Ovary (tissue), 9 donors: Measurements from ENCODE around the gene TMEM63B. TPM values are rescaled to one million over a fixed set of nuclear protein-coding genes. Genes with fewer than 3 reads are reported as not detected.

Source experiments
- DNase-seq, 5 donors: peaks; one replicate each; pipeline ENCODE4 v3.0.0-alpha.2; 2019 to 2020
- H3K27ac ChIP-seq, 2 donors: fragments of 200-600 bp; one replicate each; pipeline versions ENCODE4 v1.5.1 to v1.8.0; 2019 to 2022
- H3K27me3 ChIP-seq: fragments of 200-600 bp; one replicate; pipeline ENCODE4 v1.8.0; 2022
- H3K36me3 ChIP-seq: fragments of 200-600 bp; sonication (generic); one replicate; pipeline ENCODE4 v1.5.1; 2019
- H3K4me1 ChIP-seq: one replicate; pipeline ENCODE4 v1.8.1; 2013; ENCODE audit warnings: mild to moderate bottlenecking, moderate library complexity; ENCODE audit not compliant: insufficient read depth
- H3K4me3 ChIP-seq: fragments of 200-600 bp; sonication (generic); one replicate; pipeline ENCODE4 v1.5.1; 2017
- H3K9me3 ChIP-seq, 2 donors: fragments of 200-600 bp in 1 of 2; sonication (generic) in 1 of 2; one replicate each; pipeline versions ENCODE4 v1.5.1 to v1.8.1; 2013 to 2019; ENCODE audit warnings: mild to moderate bottlenecking in 1 of 2, moderate library complexity in 1 of 2
- CTCF ChIP-seq, 3 donors: fragments of 450-650 bp in 2 of 3; fragments of 200-600 bp in 1 of 3; IDR thresholded peaks; one replicate each; pipeline versions ENCODE4 v1.5.1 to v1.8.0; 2016 to 2022; ENCODE audit warnings: antibody characterized with exemption in 3 of 3, mild to moderate bottlenecking in 1 of 3
- EP300 ChIP-seq: sonication (generic); formaldehyde crosslinking; IDR thresholded peaks from one replicate; pipeline ENCODE4 v1.6.1; 2017; ENCODE audit warnings: antibody characterized with exemption
- POLR2A ChIP-seq: fragments of 450-650 bp; IDR thresholded peaks from one replicate; pipeline ENCODE4 v1.6.1; 2017; ENCODE audit warnings: antibody characterized with exemption, mild to moderate bottlenecking, moderate library complexity
- WGBS, 3 donors: extraction: QIAGEN DNeasy Blood & Tissue Kit in 1 of 3; methylation state at CpG; one replicate each; pipeline versions ENCODE4 v1.1.5 to v1.1.7; 2013 to 2017; 5-methylcytosine and 5-hydroxymethylcytosine counted together
- intact Hi-C, 4 donors: fragments of 100-400 bp; cut with DNase I; formaldehyde crosslinking; loops; one replicate each; pipeline versions ENCODE4 v1.11.0 to v1.15.1; 2022 to 2023
- polyA plus RNA-seq, 2 donors: library from polyadenylated mRNA; stranded (reverse); fragments of 200-250 nt in 1 of 2; fragments of 350-450 nt in 1 of 2; fragmentation: Illumina TruSeq in 1 of 2; extraction: RNeasy Lipid Tissue Mini Kit (QIAGEN cat#74804) in 1 of 2; gene quantifications; one replicate each; pipeline ENCODE4 v1.2.3, GENCODE V29; 2013 to 2014
- total RNA-seq, 7 donors: library from RNA; depleted of rRNA in 2 of 7; stranded (reverse); fragments of >200 nt in 2 of 7; fragmentation: NEBNext Ultra II Directional in 3 of 7; extraction: Animal tissue kit (Norgen Biotek cat#: 25700) in 3 of 7; gene quantifications; one replicate each; pipeline versions ENCODE4 v1.1.0 to v1.2.4, GENCODE V29; 2016 to 2023
- donor health status: DM: no; HTN: no; CAD: no; lungs with moderate emphysema.
- donor health status: DM: no; HTN: no; CAD: no.
- donor health status: Bipolar disorder and iron deficiency.
- donor health status: DM: yes; HTN: yes; CAD: no.
- donor health status: DM: no; HTN: no; CAD: no.
- donor health status: DM: yes; HTN: yes; CAD: no.

TMEM63B gene
- total and polyA plus RNA-seq, 9 donors, result 7.5 to 25.7 (median 16.5) TPM

- DNase-seq, result no peak
- intact Hi-C loops, result no loop called here
- no peaks in the 10 kb centered on the region for H3K9me3 ChIP-seq
- no peaks in the 10 kb centered on the region for H3K27me3 ChIP-seq
- no peak overlapping the region for H3K27ac ChIP-seq
- H3K4me1 ChIP-seq, result no peaks in the 10 kb centered on the region
- no peaks in the 10 kb centered on the region for H3K36me3 ChIP-seq
- TF ChIP-seq EP300 (no peak), POLR2A (no peak), CTCF (IDR thresholded peaks at IDR 0.05) (no peak)
- H3K4me3 ChIP-seq, result no peak overlapping the region
Observed at GRCh38 chr6:44145839-44146238, 18.5 kb downstream of the TMEM63B start.

GRCh38 chr6:44146685-44147084 lies 19.3 kb downstream of the TMEM63B start:
- 83 to 91% (median 87%) methylated on average over 10 of the region's 10 CpGs for WGBS, 3 donors
- no peaks in the 10 kb centered on the region for H3K36me3 ChIP-seq

GRCh38 chr6:44147256-44147655 lies 19.9 kb downstream of the TMEM63B start:
- no peaks in the 10 kb centered on the region for H3K9me3 ChIP-seq
- no peaks in the 10 kb centered on the region for H3K36me3 ChIP-seq
- H3K27ac ChIP-seq, result no peak overlapping the region
- peaks cover 3% of the 10 kb centered on the region for H3K4me1 ChIP-seq
- H3K4me3 ChIP-seq, result no peak overlapping the region
- TF ChIP-seq CTCF (IDR thresholded peaks at IDR 0.05), result no peak
- TF ChIP-seq EP300, result no peak
- no peak for TF ChIP-seq POLR2A
- intact Hi-C loops, result no loop called here
- DNase-seq, result no peak
- 82 to 91% (median 90%) methylated on average over 7 of the region's 7 CpGs for WGBS, 3 donors
- H3K27me3 ChIP-seq, result no peaks in the 10 kb centered on the region

More at GRCh38 chr6:44146685-44147084, 19.3 kb downstream of the TMEM63B start:
- Histone ChIP-seq H3K27me3 (no peaks in the 10 kb centered on the region), H3K9me3 (no peaks in the 10 kb centered on the region), H3K4me1 (peaks cover 2% of the 10 kb centered on the region), H3K27ac (no peak overlapping the region), H3K4me3 (no peak overlapping the region)
- no peak for TF ChIP-seq CTCF (IDR thresholded peaks at IDR 0.05)
- TF ChIP-seq POLR2A, result no peak
- no peak for TF ChIP-seq EP300
- intact Hi-C loops, result no loop called here
- no peak for DNase-seq

- DNase-seq, result no peak
- intact Hi-C loops, result no loop called here
Observed at GRCh38 chr6:44148306-44148705, 21.0 kb downstream of the TMEM63B start.

More at GRCh38 chr6:44148306-44148705, 21.0 kb downstream of the TMEM63B start:
- Histone ChIP-seq H3K4me1 (peaks cover 3% of the 10 kb centered on the region), H3K36me3 (no peaks in the 10 kb centered on the region), H3K27ac (no peak overlapping the region), H3K27me3 (no peaks in the 10 kb centered on the region), H3K9me3 (no peaks in the 10 kb centered on the region), H3K4me3 (no peak overlapping the region)
- no peak for TF ChIP-seq POLR2A
- no peak for TF ChIP-seq EP300
- TF ChIP-seq CTCF (IDR thresholded peaks at IDR 0.05), result no peak
- 76 to 81% (median 80%) methylated on average over 9 of the region's 9 CpGs for WGBS, 3 donors
